IMR-90 (cell line): Measurements from ENCODE around the gene MACROD1. TPM values are rescaled to one million over a fixed set of nuclear protein-coding genes. Genes with fewer than 3 reads are reported as not detected.

Source experiments
- ATAC-seq: fragments of 200-7000 bp; cut with Tn5 transposase; 2 replicates; pipeline ENCODE4 v1.9.1; 2020; ENCODE audit warnings: low read depth, mild to moderate bottlenecking, moderate library complexity
- BruUV-seq: library from RNA; stranded (reverse); fragments of 400-500 nt; replicated peaks from 2 replicates; lab custom pipeline; 2021; lab: Mats Ljungman, UMichigan
- CTCF ChIA-PET: fragments of 300-600 bp; formaldehyde crosslinking; extraction: SDS; loops from one replicate; lab custom pipeline; 2021; ENCODE audit warnings: antibody characterized with exemption; lab: Yijun Ruan, JAX
- POLR2A ChIA-PET: fragments of 300-600 bp; sonication (Branson Sonifier 250); formaldehyde crosslinking; loops from one replicate; lab custom pipeline; 2022; ENCODE audit warnings: antibody characterized with exemption; ENCODE audit not compliant: unreplicated experiment; lab: Charles Lee
- DNase-seq: peaks from one replicate; pipeline ENCODE4 v3.0.0; 2013
- H2AFZ ChIP-seq: replicated peaks from 2 replicates; pipeline ENCODE3; 2013; ENCODE audit warnings: low read length, mild to moderate bottlenecking; ENCODE audit not compliant: poor library complexity
- H2AK5ac ChIP-seq: 2 replicates; pipeline ENCODE4 v1.6.1; 2013; ENCODE audit warnings: low read depth, low read length, inconsistent platforms
- H2AK9ac ChIP-seq: replicated peaks from 2 replicates; pipeline ENCODE3; 2013; ENCODE audit warnings: mild to moderate bottlenecking, low read depth, low read length, moderate library complexity; ENCODE audit not compliant: poor library complexity
- H2BK120ac ChIP-seq: 2 replicates; pipeline ENCODE4 v1.6.1; 2013; ENCODE audit warnings: low read depth, low read length, inconsistent platforms
- H2BK15ac ChIP-seq: 3 replicates; pipeline ENCODE4 v1.6.1; 2013; ENCODE audit warnings: low read depth, low read length, inconsistent platforms
- H2BK20ac ChIP-seq: 2 replicates; pipeline ENCODE4 v1.6.1; 2013; ENCODE audit warnings: low read depth, mild to moderate bottlenecking, inconsistent platforms, low read length, moderate library complexity
- H2BK5ac ChIP-seq: 2 replicates; pipeline ENCODE4 v1.6.1; 2013; ENCODE audit warnings: mild to moderate bottlenecking, low read depth, low read length, inconsistent platforms; ENCODE audit not compliant: poor library complexity, severe bottlenecking
- H3K14ac ChIP-seq: replicated peaks from 2 replicates; pipeline ENCODE4 v1.6.1; 2013; ENCODE audit warnings: low read depth, low read length, inconsistent platforms
- H3K18ac ChIP-seq: 2 replicates; pipeline ENCODE4 v1.6.1; 2013; ENCODE audit warnings: low read depth, low read length, control low read depth
- H3K23ac ChIP-seq: 2 replicates; pipeline ENCODE4 v1.6.1; 2013; ENCODE audit warnings: low read depth, low read length, inconsistent platforms
- H3K27ac ChIP-seq: 2 replicates; pipeline ENCODE4 v1.5.1; 2013; ENCODE audit warnings: mild to moderate bottlenecking, control low read depth, low read length; ENCODE audit not compliant: insufficient read depth
- H3K27me3 ChIP-seq: 2 replicates; pipeline ENCODE4 v1.6.1; 2013; ENCODE audit warnings: low read length; ENCODE audit not compliant: control insufficient read depth, insufficient read depth
- H3K36me3 ChIP-seq: 2 replicates; pipeline ENCODE4 v1.6.1; 2013; ENCODE audit warnings: low read length, mixed read lengths; ENCODE audit not compliant: control insufficient read depth, insufficient read depth
- H3K4ac ChIP-seq: 2 replicates; pipeline ENCODE4 v1.6.1; 2013; ENCODE audit warnings: low read depth, low read length, inconsistent platforms
- H3K4me1 ChIP-seq: 2 replicates; pipeline ENCODE4 v1.6.1; 2013; ENCODE audit warnings: low read length, mixed read lengths; ENCODE audit not compliant: control insufficient read depth, insufficient read depth
- H3K4me2 ChIP-seq: 2 replicates; pipeline ENCODE4 v1.6.1; 2013; ENCODE audit warnings: low read depth, mild to moderate bottlenecking, control low read depth, low read length, moderate library complexity
- H3K4me3 ChIP-seq: 2 replicates; pipeline ENCODE4 v1.5.1; 2013; ENCODE audit warnings: low read depth, mild to moderate bottlenecking, control low read depth, low read length, moderate library complexity; ENCODE audit not compliant: insufficient read depth
- H3K56ac ChIP-seq: 2 replicates; pipeline ENCODE4 v1.6.1; 2013; ENCODE audit warnings: low read length, inconsistent platforms; ENCODE audit not compliant: insufficient read depth; ENCODE audit errors: extremely low read depth
- H3K79me1 ChIP-seq, 2 experiments: 2 replicates each; pipeline ENCODE4 v1.6.1; 2013; ENCODE audit warnings: low read length in 2 of 2, inconsistent platforms in 1 of 2, low read depth in 1 of 2
- H3K9ac ChIP-seq: 2 replicates; pipeline ENCODE4 v1.6.1; 2013; ENCODE audit warnings: low read depth, low read length, control low read depth
- H3K9me1 ChIP-seq: 2 replicates; pipeline ENCODE4 v1.6.1; 2013; ENCODE audit warnings: low read length, inconsistent platforms; ENCODE audit not compliant: insufficient read depth
- H3K9me3 ChIP-seq: 2 replicates; pipeline ENCODE4 v1.6.1; 2013; ENCODE audit warnings: low read length; ENCODE audit not compliant: control insufficient read depth, insufficient read depth
- H4K20me1 ChIP-seq: 2 replicates; pipeline ENCODE4 v1.6.1; 2013; ENCODE audit warnings: low read length, inconsistent platforms; ENCODE audit not compliant: insufficient read depth
- H4K5ac ChIP-seq: 2 replicates; pipeline ENCODE4 v1.6.1; 2013; ENCODE audit warnings: mild to moderate bottlenecking, low read depth, low read length, control low read depth
- H4K8ac ChIP-seq, 2 experiments: 2 replicates each; pipeline ENCODE4 v1.6.1; 2013; ENCODE audit warnings: low read depth in 2 of 2, low read length in 2 of 2, control low read depth in 1 of 2, inconsistent platforms in 1 of 2
- H4K91ac ChIP-seq: 2 replicates; pipeline ENCODE4 v1.6.1; 2013; ENCODE audit warnings: low read depth, low read length, inconsistent platforms; ENCODE audit not compliant: insufficient read depth
- BHLHE40 ChIP-seq: fragments of 150-350 bp; IDR thresholded peaks from 2 replicates; pipeline ENCODE4 v1.6.1; 2016; ENCODE audit warnings: mild to moderate bottlenecking, low read depth, low read length
- CEBPB ChIP-seq: IDR thresholded peaks from 2 replicates; pipeline ENCODE4 v1.6.1; 2012; ENCODE audit warnings: low read depth, low read length, improper control_type of control experiment
- CHD1 ChIP-seq: IDR thresholded peaks from 2 replicates; pipeline ENCODE4 v1.6.1; 2012; ENCODE audit warnings: low read depth, low read length, improper control_type of control experiment
- FOS ChIP-seq: fragments of 150-350 bp; IDR thresholded peaks from 2 replicates; pipeline ENCODE4 v1.6.1; 2016; ENCODE audit warnings: low read depth, low read length
- MAFK ChIP-seq: IDR thresholded peaks from 2 replicates; pipeline ENCODE4 v1.6.1; 2012; ENCODE audit warnings: low read depth, low read length, improper control_type of control experiment
- MAZ ChIP-seq: IDR thresholded peaks from 2 replicates; pipeline ENCODE4 v1.6.1; 2012; ENCODE audit warnings: low read depth, mild to moderate bottlenecking, low read length, improper control_type of control experiment, moderate library complexity, borderline replicate concordance
- MXI1 ChIP-seq: IDR thresholded peaks from 2 replicates; pipeline ENCODE4 v1.6.1; 2012; ENCODE audit warnings: low read depth, mild to moderate bottlenecking, low read length, moderate library complexity, borderline replicate concordance
- NFE2L2 ChIP-seq: fragments of 150-350 bp; IDR thresholded peaks from 2 replicates; pipeline ENCODE4 v1.6.1; 2016; ENCODE audit warnings: low read depth, mild to moderate bottlenecking, low read length
- POLR2A ChIP-seq: IDR thresholded peaks from 2 replicates; pipeline ENCODE4 v1.6.1; 2012; ENCODE audit warnings: mild to moderate bottlenecking, low read depth, low read length
- RAD21 ChIP-seq: IDR thresholded peaks from 2 replicates; pipeline ENCODE4 v1.6.1; 2012; ENCODE audit warnings: low read length, improper control_type of control experiment
- RCOR1 ChIP-seq: IDR thresholded peaks from 2 replicates; pipeline ENCODE4 v1.6.1; 2012; ENCODE audit warnings: mild to moderate bottlenecking, low read length, improper control_type of control experiment; ENCODE audit not compliant: insufficient replicate concordance
- RFX5 ChIP-seq: IDR thresholded peaks from 2 replicates; pipeline ENCODE4 v1.8.0; 2012; ENCODE audit warnings: low read depth, mild to moderate bottlenecking, low read length, moderate library complexity
- SMC3 ChIP-seq: fragments of 150-350 bp; IDR thresholded peaks from 2 replicates; pipeline ENCODE4 v1.6.1; 2016; ENCODE audit warnings: low read depth, mild to moderate bottlenecking, antibody characterized with exemption, low read length, moderate library complexity
- USF2 ChIP-seq: fragments of 150-350 bp; IDR thresholded peaks from 2 replicates; pipeline ENCODE4 v1.6.1; 2017; ENCODE audit warnings: mild to moderate bottlenecking, antibody characterized with exemption, low read length, low read depth
- WGBS, 2 experiments: methylation state at CpG; one replicate each; pipeline versions ENCODE4 v1.1.5 to v1.1.7; 2013; ENCODE audit warnings: missing lambda C conversion rate in 2 of 2; ENCODE audit not compliant: insufficient read length in 1 of 2; ENCODE audit errors: extremely low coverage in 2 of 2; 5-methylcytosine and 5-hydroxymethylcytosine counted together
- dilution Hi-C: fragments of 300-500 bp; cut with HindIII; formaldehyde crosslinking; loops from one replicate; pipeline ENCODE4 v1.14.3; 2018; ENCODE audit warnings: low sequenced_read_pairs; ENCODE audit not compliant: unreplicated experiment
- in situ Hi-C: fragments of 300-500 bp; cut with MboI; formaldehyde crosslinking; loops from 3 replicates; pipeline ENCODE4 v1.14.3; 2019; ENCODE audit warnings: low sequenced_read_pairs, inconsistent platforms, mixed read lengths
- intact Hi-C: fragments of 100-400 bp; cut with micrococcal nuclease; formaldehyde crosslinking; loops from 2 replicates; pipeline ENCODE4 v1.10.0; 2022
- polyA plus RNA-seq, 3 experiments: library from polyadenylated mRNA; depleted of rRNA; stranded (reverse); fragments of >200 nt; gene quantifications; 2 replicates each; pipeline ENCODE4 v1.2.3, GENCODE V29; 2012; ENCODE audit warnings: low replicate concordance in 1 of 3
- total RNA-seq: library from RNA; depleted of rRNA; stranded (reverse); fragments of >200 nt; gene quantifications from 2 replicates; pipeline ENCODE4 v1.2.3, GENCODE V29; 2012
- TF ChIP-seq, protein P1 (sequence below): conservative IDR thresholded peaks from 2 replicates; pipeline ENCODE4 v1.5.1; 2012; ENCODE audit warnings: mild to moderate bottlenecking, low read depth, low read length, improper control_type of control experiment

MACROD1 gene
- total and polyA plus RNA-seq, 2 of the 4 experiments (the other 2 are of a cell fraction): 2.5 to 9.3 TPM

- Histone ChIP-seq H2AFZ (no peak overlapping the region), H3K4me1 (peaks cover 4% of the 10 kb centered on the region; the same call in 1 of the 2 replicates), H3K4me2 (no peak overlapping the region), H2AK9ac (no peak overlapping the region), H2BK120ac (no peak overlapping the region), H2BK5ac (no peak overlapping the region), H3K23ac (no peak overlapping the region), H3K14ac (no peak overlapping the region), H3K9ac (no peak overlapping the region), H3K79me1 (peaks cover 3 to 13% of the 10 kb centered on the region in 2 experiments; a peak in 3 of 4 replicates), H4K91ac (no peak overlapping the region), H3K18ac (no peak overlapping the region), H3K4me3 (no peak overlapping the region), H2BK15ac (no peak overlapping the region), H3K27me3 (no peaks in the 10 kb centered on the region), H2BK20ac (no peak overlapping the region), H3K56ac (no peak overlapping the region), H3K36me3 (no peaks in the 10 kb centered on the region), H3K9me3 (no peaks in the 10 kb centered on the region), H2AK5ac (no peak overlapping the region), H3K27ac (no peak overlapping the region), H3K4ac (no peak overlapping the region), H4K8ac (no peak overlapping the region), H4K20me1 (peaks cover 6% of the 10 kb centered on the region; the same call in 1 of the 2 replicates), H4K5ac (no peak overlapping the region), H3K9me1 (peaks cover 6% of the 10 kb centered on the region; the same call in 1 of the 2 replicates)
- dilution Hi-C loops: no loop called here
- 100% methylated on average over 3 of the region's 10 CpGs; no CpG with 5 or more reads in 1 of the 2 experiments for WGBS, 2 experiments
- ChIA-PET CTCF (no interaction called here), POLR2A (no interaction called here)
- in situ Hi-C loops: no loop called here
- BruUV-seq: no TSS peak
- intact Hi-C loops: no loop called here
- ATAC-seq (no peak), DNase-seq (no peak)
- no peak for TF ChIP-seq MXI1
- TF ChIP-seq RFX5: no peak
- no peak for TF ChIP-seq MAZ
- no peak for TF ChIP-seq FOS
- TF ChIP-seq, protein P1, sequence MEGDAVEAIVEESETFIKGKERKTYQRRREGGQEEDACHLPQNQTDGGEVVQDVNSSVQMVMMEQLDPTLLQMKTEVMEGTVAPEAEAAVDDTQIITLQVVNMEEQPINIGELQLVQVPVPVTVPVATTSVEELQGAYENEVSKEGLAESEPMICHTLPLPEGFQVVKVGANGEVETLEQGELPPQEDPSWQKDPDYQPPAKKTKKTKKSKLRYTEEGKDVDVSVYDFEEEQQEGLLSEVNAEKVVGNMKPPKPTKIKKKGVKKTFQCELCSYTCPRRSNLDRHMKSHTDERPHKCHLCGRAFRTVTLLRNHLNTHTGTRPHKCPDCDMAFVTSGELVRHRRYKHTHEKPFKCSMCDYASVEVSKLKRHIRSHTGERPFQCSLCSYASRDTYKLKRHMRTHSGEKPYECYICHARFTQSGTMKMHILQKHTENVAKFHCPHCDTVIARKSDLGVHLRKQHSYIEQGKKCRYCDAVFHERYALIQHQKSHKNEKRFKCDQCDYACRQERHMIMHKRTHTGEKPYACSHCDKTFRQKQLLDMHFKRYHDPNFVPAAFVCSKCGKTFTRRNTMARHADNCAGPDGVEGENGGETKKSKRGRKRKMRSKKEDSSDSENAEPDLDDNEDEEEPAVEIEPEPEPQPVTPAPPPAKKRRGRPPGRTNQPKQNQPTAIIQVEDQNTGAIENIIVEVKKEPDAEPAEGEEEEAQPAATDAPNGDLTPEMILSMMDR: no peak
- TF ChIP-seq MAFK: no peak
- no peak for TF ChIP-seq BHLHE40
- TF ChIP-seq CEBPB: no peak
- TF ChIP-seq POLR2A: no peak
- TF ChIP-seq RAD21: no peak
- TF ChIP-seq SMC3: no peak
- no peak for TF ChIP-seq NFE2L2
- no peak for TF ChIP-seq USF2
- no peak for TF ChIP-seq CHD1
- no peak for TF ChIP-seq RCOR1
Observed at GRCh38 chr11:64161037-64161436, 4.9 kb downstream of the MACROD1 start.
